Stimulated activated CD8-positive, alpha-beta memory T cell treated with anti-CD3 and anti-CD28 coated beads, Interleukin-2, amount 100 ng/mL, for 48 hours (primary cell): ENCODE data around the gene MEDAG.

Experiments used
- DNase-seq, 2 donors: peaks; one replicate each; pipeline ENCODE4 v3.0.0-alpha.2; 2020; ENCODE audit warnings: low read depth in 2 of 2

The MEDAG gene

GRCh38 chr13:30957258-30957943, 51.3 kb downstream of the MEDAG start:
- DNase-seq = no peak

GRCh38 chr13:30959678-30960077, 53.6 kb downstream of the MEDAG start:
- no peak for DNase-seq

GRCh38 chr13:30963791-30964190, 57.7 kb downstream of the MEDAG start:
- DNase-seq = no peak

GRCh38 chr13:30965380-30965779, 59.3 kb downstream of the MEDAG start:
- no peak for DNase-seq

- no peak for DNase-seq
These were observed 60.0 kb downstream of the MEDAG start for GRCh38 chr13:30966101-30966500.

GRCh38 chr13:30968846-30969245, 62.8 kb downstream of the MEDAG start:
- DNase-seq = no peak

GRCh38 chr13:30971575-30971974, 65.5 kb downstream of the MEDAG start:
- DNase-seq = no peak

GRCh38 chr13:30972888-30973377, 66.9 kb downstream of the MEDAG start:
- DNase-seq = no peak

GRCh38 chr13:30974350-30974749, 68.3 kb downstream of the MEDAG start:
- DNase-seq = no peak
